Measurements from ENCODE around the gene MSLN.

Gene MSLN

DNA sequence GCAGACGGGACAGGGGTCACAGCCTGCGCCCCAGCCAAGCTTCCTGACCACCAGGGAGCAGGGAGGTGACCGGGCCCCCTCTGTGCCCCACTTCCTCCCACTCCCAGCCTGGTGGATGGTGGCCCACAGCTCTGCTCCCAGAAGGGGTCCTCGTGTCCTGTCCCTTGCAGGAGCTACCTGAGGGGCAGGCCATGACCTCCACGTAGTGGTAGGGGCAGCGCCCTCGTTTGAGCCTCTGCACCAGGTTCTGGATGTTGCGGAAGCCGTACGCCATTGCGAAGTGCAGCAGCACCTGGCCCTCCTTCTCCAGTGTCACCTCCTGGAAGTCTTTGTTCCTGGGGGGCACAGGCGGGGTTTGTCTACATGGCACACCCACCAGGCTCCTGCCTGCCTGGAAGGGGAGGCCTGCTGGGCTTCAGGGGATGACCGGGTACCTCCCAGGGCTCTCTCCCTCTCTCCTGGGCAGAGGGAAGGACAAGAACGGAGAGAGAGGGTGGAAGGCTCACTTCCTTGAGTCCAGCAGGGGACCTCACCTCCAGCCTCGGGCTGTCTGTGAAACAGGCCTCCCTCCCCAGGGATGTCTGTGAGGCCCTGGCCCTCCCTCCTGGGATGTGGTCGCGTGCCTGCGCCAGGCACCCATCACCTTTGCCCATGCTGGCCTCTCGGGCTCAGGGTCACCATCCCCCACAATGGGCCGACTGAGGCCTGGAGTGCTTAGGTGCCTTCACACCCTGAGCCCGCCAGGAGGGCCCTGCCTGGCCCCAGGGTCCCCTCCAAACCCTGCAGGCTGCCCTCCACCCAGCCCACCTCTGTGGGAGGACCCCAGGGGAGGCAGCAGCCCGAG lies 29.6 kb upstream of the MSLN start:
- Histone ChIP-seq H3K27me3 (ENCODE audit: insufficient read depth, low read depth) (no peaks in the 10 kb centered on the region), H3K4me2 (no peak overlapping the region), H4K20me1 (ENCODE audit: insufficient read depth) (no peaks in the 10 kb centered on the region), H3K4me3 (IDR thresholded peaks at IDR 0.05; ENCODE audit: insufficient read depth, low read depth, low read length) (no peak overlapping the region), H3K27ac (no peak overlapping the region), H3K36me3 (ENCODE audit: insufficient read depth) (no peaks in the 10 kb centered on the region), H2AFZ (ENCODE audit: low read depth) (no peak overlapping the region), H3K79me2 (ENCODE audit: insufficient read depth, low read depth) (no peaks in the 10 kb centered on the region), H3K9ac (no peak overlapping the region), H3K4me1 (ENCODE audit: low read depth, poor library complexity, severe bottlenecking) (peaks cover 38% of the 10 kb centered on the region)
- TF ChIP-seq CTCF (conservative IDR thresholded peaks at IDR 0.05; ENCODE audit: low read depth, low read length): no peak

- no peak overlapping the region for H3K4me2 ChIP-seq
Observed at GRCh38 chr16:732332-732731, 28.2 kb upstream of the MSLN start.

GRCh38 chr16:732936-733335 lies 27.6 kb upstream of the MSLN start:
- Histone ChIP-seq H3K27me3 (ENCODE audit: insufficient read depth, low read depth) (no peaks in the 10 kb centered on the region), H3K27ac (no peak overlapping the region), H3K79me2 (ENCODE audit: insufficient read depth, low read depth) (no peaks in the 10 kb centered on the region), H3K4me2 (no peak overlapping the region), H2AFZ (ENCODE audit: low read depth) (no peak overlapping the region), H4K20me1 (ENCODE audit: insufficient read depth) (no peaks in the 10 kb centered on the region), H3K9ac (no peak overlapping the region), H3K4me3 (IDR thresholded peaks at IDR 0.05; ENCODE audit: insufficient read depth, low read depth, low read length) (no peak overlapping the region), H3K4me1 (ENCODE audit: low read depth, poor library complexity, severe bottlenecking) (peaks cover 49% of the 10 kb centered on the region), H3K36me3 (ENCODE audit: insufficient read depth) (no peaks in the 10 kb centered on the region)
- no peak for TF ChIP-seq CTCF (conservative IDR thresholded peaks at IDR 0.05; ENCODE audit: low read depth, low read length)

More at GRCh38 chr16:732332-732731, 28.2 kb upstream of the MSLN start:
- TF ChIP-seq CTCF (conservative IDR thresholded peaks at IDR 0.05; ENCODE audit: low read depth, low read length): no peak
- Histone ChIP-seq H3K27ac (no peak overlapping the region), H2AFZ (ENCODE audit: low read depth) (no peak overlapping the region), H3K4me1 (ENCODE audit: low read depth, poor library complexity, severe bottlenecking) (peaks cover 44% of the 10 kb centered on the region), H3K27me3 (ENCODE audit: insufficient read depth, low read depth) (no peaks in the 10 kb centered on the region), H3K9ac (no peak overlapping the region), H3K4me3 (IDR thresholded peaks at IDR 0.05; ENCODE audit: insufficient read depth, low read depth, low read length) (no peak overlapping the region), H3K36me3 (ENCODE audit: insufficient read depth) (no peaks in the 10 kb centered on the region), H3K79me2 (ENCODE audit: insufficient read depth, low read depth) (no peaks in the 10 kb centered on the region), H4K20me1 (ENCODE audit: insufficient read depth) (no peaks in the 10 kb centered on the region)

DNA sequence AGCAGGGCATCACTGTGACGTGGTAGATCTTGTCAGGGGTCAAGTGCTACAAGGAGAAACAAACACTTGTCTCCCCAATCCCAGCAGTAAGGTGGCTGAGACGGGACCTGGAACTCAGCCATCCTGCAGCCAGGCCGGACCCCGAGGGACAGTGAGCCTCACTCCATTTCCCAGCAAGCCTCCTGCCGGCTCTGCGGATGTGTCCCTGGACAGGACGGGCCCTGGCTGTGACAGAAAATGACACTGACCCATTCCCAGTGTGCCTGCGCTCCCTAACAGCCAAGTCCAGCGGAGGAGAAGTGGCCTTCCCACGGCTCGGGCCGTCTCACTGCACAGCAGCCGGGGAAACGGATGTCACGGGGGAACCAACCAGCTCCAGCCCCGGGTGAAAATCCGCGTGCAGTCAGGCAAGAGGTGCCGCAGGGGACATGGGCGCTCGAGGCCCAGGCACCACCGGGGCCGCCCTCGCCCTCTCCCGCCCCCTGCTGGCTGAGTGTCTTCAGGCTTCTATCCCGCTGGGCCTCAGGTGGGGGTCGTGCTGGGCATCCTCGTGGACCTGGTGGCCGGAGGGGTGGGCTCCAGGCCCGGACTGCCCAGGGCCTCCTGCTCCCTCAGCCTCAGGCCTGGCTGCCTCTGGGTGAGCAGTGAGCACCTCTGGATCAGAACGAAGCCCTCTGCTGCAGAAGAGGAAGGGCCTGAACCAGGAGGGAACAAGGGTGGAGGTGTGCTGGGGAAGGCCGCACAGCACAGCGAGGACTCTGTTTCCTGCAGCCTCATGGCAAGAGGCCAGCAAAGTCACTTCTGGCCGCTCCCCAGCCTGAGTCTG lies 26.9 kb upstream of the MSLN start:
- Histone ChIP-seq H3K79me2 (ENCODE audit: insufficient read depth, low read depth) (no peaks in the 10 kb centered on the region), H3K4me3 (IDR thresholded peaks at IDR 0.05; ENCODE audit: insufficient read depth, low read depth, low read length) (no peak overlapping the region), H2AFZ (ENCODE audit: low read depth) (no peak overlapping the region), H3K27ac (no peak overlapping the region), H3K4me2 (peak overlapping the region; percentile 98; the same call in 1 of the 2 replicates), H3K9ac (no peak overlapping the region), H4K20me1 (ENCODE audit: insufficient read depth) (no peaks in the 10 kb centered on the region), H3K36me3 (ENCODE audit: insufficient read depth) (no peaks in the 10 kb centered on the region), H3K4me1 (ENCODE audit: low read depth, poor library complexity, severe bottlenecking) (peaks cover 49% of the 10 kb centered on the region), H3K27me3 (ENCODE audit: insufficient read depth, low read depth) (no peaks in the 10 kb centered on the region)
- no peak for TF ChIP-seq CTCF (conservative IDR thresholded peaks at IDR 0.05; ENCODE audit: low read depth, low read length)

All from KMS-11 (cell line).